Small intestine (tissue), 7 donors: ENCODE results near the gene SERINC2. TPM values are rescaled to one million over a fixed set of nuclear protein-coding genes. Genes with fewer than 3 reads are reported as not detected.
"Not testable (repeated sequence)": the region's sequence is repeated elsewhere in the genome, so short reads cannot be mapped to it uniquely, and the experiment has no call there.

Experiments used
- DNase-seq, 2 donors: peaks; one replicate each; pipeline versions ENCODE4 v3.0.0 to v3.0.0-alpha.2; 2013
- FAIRE-seq: peaks from 2 replicates; lab custom pipeline; 2012; peaks lifted over from hg19 to GRCh38; lab: Jason Lieb, UNC
- H3K27ac ChIP-seq, 3 donors: one replicate each; pipeline ENCODE4 v1.5.1; 2013; ENCODE audit warnings: low read length in 2 of 3, mild to moderate bottlenecking in 2 of 3, control low read depth in 1 of 3, inconsistent platforms in 1 of 3, low read depth in 1 of 3, moderate library complexity in 1 of 3
- H3K27me3 ChIP-seq, 3 donors: one replicate each; pipeline ENCODE4 v1.6.1; 2013; ENCODE audit warnings: low read length in 3 of 3, inconsistent platforms in 1 of 3; ENCODE audit not compliant: control insufficient read depth in 3 of 3, insufficient read depth in 3 of 3
- H3K36me3 ChIP-seq, 3 donors: one replicate each; pipeline ENCODE4 v1.6.1; 2013; ENCODE audit warnings: low read length in 3 of 3, inconsistent platforms in 1 of 3, low read depth in 1 of 3, mild to moderate bottlenecking in 1 of 3, moderate library complexity in 1 of 3; ENCODE audit not compliant: control insufficient read depth in 3 of 3, insufficient read depth in 2 of 3
- H3K4me1 ChIP-seq, 3 donors: one replicate each; pipeline ENCODE4 v1.6.1; 2013; ENCODE audit warnings: low read length in 2 of 3, inconsistent platforms in 1 of 3, low read depth in 1 of 3, mild to moderate bottlenecking in 1 of 3, moderate library complexity in 1 of 3; ENCODE audit not compliant: control insufficient read depth in 3 of 3, insufficient read depth in 2 of 3
- H3K4me3 ChIP-seq, 3 donors: one replicate each; pipeline ENCODE4 v1.5.1; 2013; ENCODE audit warnings: low read length in 3 of 3, control low read depth in 1 of 3, inconsistent platforms in 1 of 3, low read depth in 1 of 3, mild to moderate bottlenecking in 1 of 3, moderate library complexity in 1 of 3
- H3K9me3 ChIP-seq, 2 donors: one replicate each; pipeline ENCODE4 v1.6.1; 2013; ENCODE audit warnings: low read depth in 1 of 2, low read length in 1 of 2; ENCODE audit not compliant: control insufficient read depth in 2 of 2, insufficient read depth in 1 of 2
- WGBS, 3 donors: extraction: QIAGEN DNeasy Blood & Tissue Kit; methylation state at CpG; one replicate each; pipeline ENCODE4 v1.1.7; 2013; 5-methylcytosine and 5-hydroxymethylcytosine counted together
- polyA plus RNA-seq, 4 donors: library from polyadenylated mRNA; stranded (reverse) in 3 of 4; unstranded in 1 of 4; fragments of 200-250 nt in 3 of 4; fragments of 120-200 nt in 1 of 4; gene quantifications; one replicate each; pipeline versions ENCODE4 v1.2.1 to v1.2.3, GENCODE V29; 2013
- donor health status: healthy with polysubstance abuse.
- donor health status: control.
- donor health status: control.
- donor health status: Bipolar disorder and iron deficiency.
- donor health status: healthy.

Gene SERINC2
- polyA plus RNA-seq, 4 donors = 54.7 to 179 (median 102) TPM

DNA sequence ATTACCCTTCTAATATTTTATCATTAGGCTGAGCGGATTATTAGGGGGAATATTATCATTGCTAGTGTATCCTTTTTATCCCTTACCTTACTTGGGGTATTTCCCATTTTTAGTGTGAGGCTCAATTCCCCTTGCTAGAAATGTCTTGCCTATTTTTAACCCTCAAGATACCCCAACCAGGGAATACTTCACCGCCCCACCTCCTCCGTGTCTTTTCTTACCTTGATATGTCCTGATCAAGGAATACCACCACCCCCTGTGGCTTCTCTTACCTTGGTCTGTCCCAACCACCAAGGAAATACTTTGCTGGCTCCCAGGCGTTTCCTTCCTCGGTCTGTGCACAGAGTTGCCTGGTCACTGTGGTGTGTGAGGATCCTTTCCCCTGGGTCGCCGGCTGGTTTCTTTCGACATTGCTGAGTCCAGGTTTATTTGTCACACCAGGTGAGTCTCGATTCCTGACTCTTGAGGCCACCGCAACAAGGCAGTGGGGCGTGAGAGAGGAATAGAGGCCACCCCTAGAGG is 57.8 kb downstream of the SERINC2 start:
- peak overlapping the region in 1 of 3 donors; percentile 1 for H3K27ac ChIP-seq
- FAIRE-seq (no peak), DNase-seq (no peak)
- peaks cover 0 to 19% of the 10 kb centered on the region in 2 donors for H3K9me3 ChIP-seq
- no peak overlapping the region for H3K4me3 ChIP-seq
- no peaks in the 10 kb centered on the region for H3K36me3 ChIP-seq
- H3K27me3 ChIP-seq = no peaks in the 10 kb centered on the region
- H3K4me1 ChIP-seq = peaks cover 0 to 18% (median 0%) of the 10 kb centered on the region in 3 donors
- whole genome bisulfite sequencing, 3 donors = 85 to 96% (median 92%) methylated on average over 11 of the region's 11 CpGs

DNA sequence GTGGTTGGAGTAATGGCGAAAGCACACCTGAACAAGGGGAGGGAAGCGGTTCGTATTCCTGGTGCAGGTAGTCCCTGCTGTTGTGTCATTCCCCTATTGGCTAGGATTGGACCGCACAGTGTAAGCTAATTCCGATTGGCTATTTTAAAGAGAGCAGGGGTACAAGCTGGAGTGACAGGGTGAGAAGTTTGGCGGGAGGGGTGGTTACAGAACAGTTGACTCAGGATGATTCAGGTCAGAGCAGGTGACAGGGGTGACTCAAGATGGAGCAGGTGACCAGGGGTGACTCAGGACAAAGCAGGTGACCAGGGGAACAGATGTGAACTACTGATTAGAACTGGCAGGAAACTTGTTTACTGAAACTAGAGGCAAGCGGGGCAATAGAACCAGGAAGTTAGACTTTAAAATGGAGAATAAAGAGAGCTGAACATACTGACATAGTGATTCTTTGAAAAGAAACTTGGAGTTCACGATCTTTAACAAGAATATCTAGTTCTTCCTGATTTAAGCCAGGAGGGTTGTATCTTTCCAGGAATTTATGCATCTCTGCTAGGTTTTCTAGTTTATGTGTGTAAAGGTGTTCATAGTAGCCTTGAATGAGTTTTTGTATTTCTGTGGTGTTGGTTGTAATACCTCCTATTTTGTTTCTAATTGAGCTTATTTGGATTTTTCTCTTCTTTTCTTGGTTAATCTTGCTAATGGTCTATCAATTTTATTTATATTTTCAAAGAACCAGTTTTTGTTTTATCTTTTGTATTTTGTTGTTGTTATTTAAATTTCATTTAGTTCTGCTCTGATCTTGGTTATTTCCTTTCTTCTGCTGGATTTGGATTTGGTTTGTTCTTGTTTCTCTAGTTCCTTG is 58.7 kb downstream of the SERINC2 start:
- 61 to 74% (median 69%) methylated on average over 8 of the region's 8 CpGs for WGBS, 3 donors
- H3K4me3 ChIP-seq, H3K27me3 ChIP-seq, H3K36me3 ChIP-seq: not testable (repeated sequence)
- Histone ChIP-seq H3K9me3 (peaks cover 0 to 18% of the 10 kb centered on the region in 2 donors), H3K4me1 (peaks cover 0 to 18% (median 0%) of the 10 kb centered on the region in 3 donors), H3K27ac (peak overlapping the region in 1 of 3 donors; percentile 81)
- DNase-seq (peak; percentile 76 to 87), FAIRE-seq (peak; percentile 79)

DNA sequence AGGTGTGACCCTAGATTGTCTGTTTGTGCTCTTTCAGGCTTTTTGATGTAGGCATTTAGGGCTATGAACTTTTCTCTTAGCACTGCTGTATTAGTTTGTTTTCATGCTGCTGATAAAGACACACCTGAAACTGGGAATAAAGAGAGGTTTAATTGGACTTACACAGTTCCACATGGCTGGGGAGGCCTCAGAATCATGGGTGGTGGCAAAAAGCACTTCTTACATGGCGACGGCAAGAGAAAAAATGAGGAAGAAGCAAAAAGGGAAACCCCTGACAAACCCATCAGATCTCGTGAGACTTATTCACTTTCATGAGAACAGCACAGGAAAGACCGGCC is 59.3 kb downstream of the SERINC2 start:
- peaks cover 0 to 18% (median 0%) of the 10 kb centered on the region in 3 donors for H3K4me1 ChIP-seq
- not testable (repeated sequence) for H3K36me3 ChIP-seq, FAIRE-seq, H3K4me3 ChIP-seq, H3K27me3 ChIP-seq
- H3K9me3 ChIP-seq = peaks cover 0 to 13% of the 10 kb centered on the region in 2 donors
- 70 to 74% (median 72%) methylated on average over 4 of the region's 4 CpGs for WGBS, 3 donors
- H3K27ac ChIP-seq = peak overlapping the region in 2 of 3 donors; percentile 21 to 81
- DNase-seq = peak in 1 of 2 donors; percentile 19

DNA sequence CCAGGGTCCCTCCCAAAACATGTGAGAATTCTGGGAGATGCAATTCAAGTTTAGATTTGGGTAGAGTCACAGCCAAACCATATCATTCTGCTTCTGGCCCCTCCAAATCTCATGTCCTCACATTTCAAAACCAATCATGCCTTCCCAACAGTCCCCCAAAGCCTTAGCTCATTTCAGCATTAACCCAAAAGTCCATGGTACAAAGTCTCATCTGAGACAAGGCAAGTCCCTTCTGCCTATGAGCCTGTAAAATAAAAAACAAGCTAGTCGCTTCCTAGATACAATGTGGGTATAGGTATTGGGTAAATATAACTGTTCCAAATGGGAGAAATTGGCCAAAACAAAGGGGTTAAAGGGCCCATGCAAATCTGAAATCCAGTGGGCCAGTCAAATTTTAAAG is 59.7 kb downstream of the SERINC2 start:
- Histone ChIP-seq H3K27ac (peak overlapping the region in 1 of 3 donors; percentile 81), H3K4me1 (peaks cover 0 to 18% (median 0%) of the 10 kb centered on the region in 3 donors)
- WGBS, 3 donors = 71 to 84% (median 73%) methylated on average over 1 of the region's 1 CpG
- not testable (repeated sequence) for H3K36me3 ChIP-seq, FAIRE-seq, H3K9me3 ChIP-seq, H3K27me3 ChIP-seq, H3K4me3 ChIP-seq
- peak; percentile 36 to 45 for DNase-seq

DNA sequence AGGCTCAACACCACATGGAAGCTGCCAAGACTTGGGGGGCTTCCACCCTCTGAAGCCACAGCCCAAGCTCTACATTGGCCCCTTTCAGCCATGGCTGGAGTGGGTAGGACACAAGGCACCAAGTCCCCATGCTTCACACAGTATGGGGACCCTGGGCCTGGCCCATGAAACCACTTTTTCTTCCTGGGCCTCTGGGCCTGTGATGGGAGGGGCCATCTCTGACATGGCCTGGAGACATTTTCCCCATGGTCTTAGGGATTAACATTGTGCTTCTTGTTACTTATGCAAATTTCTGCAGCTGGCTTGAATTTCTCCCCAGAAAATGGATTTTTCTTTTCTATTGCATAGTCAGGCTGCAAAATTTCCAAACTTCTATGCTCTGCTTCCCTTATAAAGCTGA is 60.5 kb downstream of the SERINC2 start:
- H3K4me1 ChIP-seq = peaks cover 0 to 18% (median 0%) of the 10 kb centered on the region in 3 donors
- H3K4me3 ChIP-seq, DNase-seq, FAIRE-seq, H3K36me3 ChIP-seq, H3K27ac ChIP-seq, H3K9me3 ChIP-seq, H3K27me3 ChIP-seq: not testable (repeated sequence)

DNA sequence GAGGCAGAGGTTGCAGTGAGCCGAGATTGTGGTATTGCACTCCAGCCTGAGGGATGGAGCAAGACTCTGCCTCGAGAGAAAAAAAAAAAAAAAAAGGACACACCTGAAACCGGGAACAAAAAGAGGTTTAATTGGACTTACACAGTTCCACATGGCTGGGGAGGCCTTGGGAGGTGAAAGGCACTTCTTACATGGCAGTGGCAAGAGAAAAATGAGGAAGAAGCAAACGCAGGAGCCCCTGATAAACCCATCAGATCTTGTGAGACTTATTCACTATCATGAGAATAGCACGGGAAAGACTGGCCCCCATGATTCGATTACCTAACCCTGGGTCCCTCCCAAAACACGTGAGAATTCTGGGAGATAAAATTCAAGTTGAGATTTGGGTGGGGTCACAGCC is 61.6 kb downstream of the SERINC2 start:
- H3K27ac ChIP-seq, H3K36me3 ChIP-seq, FAIRE-seq, H3K9me3 ChIP-seq, H3K4me3 ChIP-seq, H3K27me3 ChIP-seq, DNase-seq: not testable (repeated sequence)
- H3K4me1 ChIP-seq = peaks cover 0 to 18% (median 0%) of the 10 kb centered on the region in 3 donors
- 81 to 84% (median 84%) methylated on average over 7 of the region's 7 CpGs for WGBS, 3 donors

DNA sequence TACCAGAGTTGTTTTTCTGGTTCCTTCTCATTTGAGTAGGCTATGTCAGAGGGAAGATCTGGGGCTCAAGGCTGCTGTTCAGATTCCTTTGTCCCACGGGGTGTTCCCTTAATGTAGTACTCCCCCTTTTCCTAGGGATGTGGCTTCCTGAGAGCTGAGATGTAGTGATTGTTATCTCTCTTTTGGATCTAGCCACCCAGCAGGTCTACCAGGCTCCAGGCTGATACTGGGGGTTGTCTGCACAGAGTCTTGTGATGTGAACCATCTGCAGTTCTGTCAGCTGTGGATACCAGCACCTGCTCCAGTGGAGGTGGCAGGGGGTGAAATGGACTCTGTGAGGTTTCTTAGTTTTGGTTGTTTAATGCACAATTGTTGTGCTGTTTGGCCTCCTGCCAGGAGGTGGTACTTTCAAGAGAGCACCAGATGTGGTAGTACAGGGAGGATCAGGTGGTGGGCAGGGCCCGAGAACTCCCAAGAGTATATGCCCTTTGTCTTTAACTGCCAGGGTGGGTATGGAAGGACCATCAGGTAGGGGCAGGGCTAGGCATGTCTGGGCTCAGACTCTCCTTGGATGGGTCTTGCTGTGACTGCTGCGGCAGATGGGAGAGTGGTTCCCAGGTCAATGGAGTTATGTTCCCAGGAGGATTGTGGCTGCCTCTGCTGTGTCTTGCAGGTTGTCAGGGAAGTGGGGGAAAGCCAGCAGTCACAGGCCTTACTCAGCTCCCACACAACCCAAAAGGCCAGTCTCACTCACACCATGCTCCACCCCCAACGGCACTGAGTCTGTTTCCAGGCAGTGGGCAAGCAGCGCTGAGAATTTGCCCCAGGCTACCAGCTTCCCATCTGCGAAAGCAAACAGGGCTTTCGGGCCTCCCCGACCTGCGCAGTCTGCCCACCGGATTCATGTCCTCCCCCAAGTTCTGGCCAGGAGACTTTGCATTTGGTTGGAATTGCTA is 64.2 kb downstream of the SERINC2 start:
- Histone ChIP-seq H3K4me3 (no peak overlapping the region), H3K36me3 (no peaks in the 10 kb centered on the region), H3K27me3 (peaks cover 0 to 3% (median 0%) of the 10 kb centered on the region in 3 donors), H3K4me1 (peaks cover 0 to 9% (median 0%) of the 10 kb centered on the region in 3 donors), H3K9me3 (peaks cover 0 to 8% of the 10 kb centered on the region in 2 donors), H3K27ac (peak overlapping the region in 1 of 3 donors; percentile 20)
- FAIRE-seq (no peak), DNase-seq (no peak)
- WGBS, 3 donors = 76 to 78% (median 78%) methylated on average over 10 of the region's 10 CpGs

DNA sequence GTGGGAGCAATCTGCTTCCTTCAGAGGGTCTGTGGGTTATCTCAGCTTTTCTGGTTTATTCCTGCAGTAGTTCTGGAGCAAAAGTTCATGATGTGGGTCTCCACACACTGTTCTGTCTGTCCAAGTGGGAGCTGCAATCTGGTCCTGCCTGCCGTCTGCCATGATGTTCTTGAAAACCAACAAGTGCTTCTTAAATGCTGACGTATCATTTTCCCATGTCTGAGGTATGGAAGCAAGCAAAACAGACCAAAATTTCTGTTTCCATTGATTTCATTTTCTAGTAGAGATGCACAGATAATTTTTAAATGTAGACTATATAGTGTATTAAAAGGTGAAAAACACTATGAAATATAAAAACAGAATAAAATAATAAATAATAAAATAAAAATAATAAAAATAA is 65.2 kb downstream of the SERINC2 start:
- Histone ChIP-seq H3K27me3 (peaks cover 0 to 3% (median 0%) of the 10 kb centered on the region in 3 donors), H3K4me1 (peaks cover 0 to 5% (median 0%) of the 10 kb centered on the region in 3 donors), H3K4me3 (no peak overlapping the region), H3K36me3 (no peaks in the 10 kb centered on the region), H3K9me3 (peaks cover 0 to 3% of the 10 kb centered on the region in 2 donors), H3K27ac (no peak overlapping the region)
- 83 to 97% (median 92%) methylated on average over 2 of the region's 2 CpGs for WGBS, 3 donors
- no peak for FAIRE-seq
- DNase-seq = no peak
